ENCODE data around the gene SLC25A40. TPM values are rescaled to one million over a fixed set of nuclear protein-coding genes. Genes with fewer than 3 reads are reported as not detected.
"Not testable (repeated sequence)": the region's sequence is repeated elsewhere in the genome, so short reads cannot be mapped to it uniquely, and the experiment has no call there.

SLC25A40 gene
- total RNA-seq, 1 donor from 2014 or later: 25.6 TPM

DNA sequence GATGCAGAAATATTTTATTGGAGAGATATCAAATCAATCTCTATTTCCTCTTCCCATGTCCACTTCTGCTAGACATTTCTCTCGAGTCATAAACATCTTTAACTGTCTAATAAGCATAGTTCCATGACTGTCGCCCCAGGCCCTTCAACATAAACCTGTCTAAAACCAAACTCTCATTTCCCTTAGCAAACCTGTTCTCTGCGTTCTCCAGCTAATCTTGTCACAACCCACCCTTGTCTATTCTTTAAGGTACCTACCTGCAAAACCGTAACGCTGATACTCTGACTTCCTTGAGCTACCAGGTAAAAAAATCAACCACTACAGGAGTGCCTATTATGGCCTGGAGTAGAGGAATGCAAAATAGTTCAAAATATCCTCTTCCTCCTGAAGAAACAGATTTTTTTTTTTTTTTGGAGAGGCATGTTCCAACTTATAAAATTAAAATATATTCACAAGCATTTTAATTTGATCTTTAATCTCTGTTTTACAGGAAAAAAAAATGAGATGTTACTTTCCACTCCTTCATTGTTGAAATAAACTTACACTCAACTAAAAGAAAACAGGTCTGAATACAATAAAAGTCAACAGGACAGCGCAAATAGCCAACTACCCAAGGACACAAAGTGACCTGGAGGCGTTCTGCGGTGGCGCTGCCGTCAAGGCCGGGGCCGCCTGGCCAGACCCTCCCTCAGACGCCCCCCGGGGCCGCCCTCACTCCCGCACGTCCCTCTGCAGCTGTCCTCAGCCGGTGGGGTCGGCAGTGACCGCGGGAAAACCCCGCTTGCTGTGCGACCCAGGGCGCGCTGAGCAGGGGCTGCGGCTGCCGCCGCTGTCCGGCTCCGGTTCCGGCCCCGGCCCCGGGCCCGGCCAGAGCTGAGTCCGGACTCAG lies 765 bp downstream of the SLC25A40 start:
- peaks cover 26% of the 10 kb centered on the region for H3K9me3 Mint-ChIP-seq
- peaks cover 24% of the 10 kb centered on the region for H3K36me3 Mint-ChIP-seq
- H3K4me1 Mint-ChIP-seq: peaks cover 28% of the 10 kb centered on the region
- H3K27ac Mint-ChIP-seq: peak overlapping the region; percentile 99
- TF ChIP-seq, protein P1, sequence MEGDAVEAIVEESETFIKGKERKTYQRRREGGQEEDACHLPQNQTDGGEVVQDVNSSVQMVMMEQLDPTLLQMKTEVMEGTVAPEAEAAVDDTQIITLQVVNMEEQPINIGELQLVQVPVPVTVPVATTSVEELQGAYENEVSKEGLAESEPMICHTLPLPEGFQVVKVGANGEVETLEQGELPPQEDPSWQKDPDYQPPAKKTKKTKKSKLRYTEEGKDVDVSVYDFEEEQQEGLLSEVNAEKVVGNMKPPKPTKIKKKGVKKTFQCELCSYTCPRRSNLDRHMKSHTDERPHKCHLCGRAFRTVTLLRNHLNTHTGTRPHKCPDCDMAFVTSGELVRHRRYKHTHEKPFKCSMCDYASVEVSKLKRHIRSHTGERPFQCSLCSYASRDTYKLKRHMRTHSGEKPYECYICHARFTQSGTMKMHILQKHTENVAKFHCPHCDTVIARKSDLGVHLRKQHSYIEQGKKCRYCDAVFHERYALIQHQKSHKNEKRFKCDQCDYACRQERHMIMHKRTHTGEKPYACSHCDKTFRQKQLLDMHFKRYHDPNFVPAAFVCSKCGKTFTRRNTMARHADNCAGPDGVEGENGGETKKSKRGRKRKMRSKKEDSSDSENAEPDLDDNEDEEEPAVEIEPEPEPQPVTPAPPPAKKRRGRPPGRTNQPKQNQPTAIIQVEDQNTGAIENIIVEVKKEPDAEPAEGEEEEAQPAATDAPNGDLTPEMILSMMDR (IDR thresholded peaks at IDR 0.05; ENCODE audit: unreplicated experiment): no peak
- H3K27me3 Mint-ChIP-seq (ENCODE audit: low read depth): no peaks in the 10 kb centered on the region
- peak overlapping the region; percentile 96 for H3K4me3 Mint-ChIP-seq
- peak in 1 of 2 experiments; percentile 27 for DNase-seq (ENCODE audit: low spot score in 2 of 2, unreplicated experiment in 2 of 2)

DNA sequence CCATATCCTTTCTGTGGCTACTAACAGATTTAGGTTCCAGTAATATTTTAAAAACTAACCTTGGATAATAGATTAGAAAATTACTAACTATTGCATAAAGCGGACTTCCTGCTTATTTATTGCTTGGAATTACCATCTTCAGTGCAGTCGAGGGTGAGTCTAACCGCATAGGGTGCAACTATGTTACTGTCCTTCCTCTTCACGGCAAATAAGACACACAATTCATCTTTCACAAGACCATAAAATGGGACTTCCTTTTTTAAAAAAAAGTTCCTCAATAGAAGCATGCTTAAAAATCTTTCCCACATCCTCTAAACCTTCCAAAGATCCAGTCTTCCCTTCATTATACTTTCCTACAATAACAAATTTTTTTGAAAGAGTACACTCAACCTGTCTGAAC lies 2.1 kb downstream of the SLC25A40 start:
- H3K27me3 Mint-ChIP-seq (ENCODE audit: low read depth): no peaks in the 10 kb centered on the region
- peaks cover 28% of the 10 kb centered on the region for H3K36me3 Mint-ChIP-seq
- H3K27ac Mint-ChIP-seq: peak overlapping the region; percentile 77
- H3K4me3 Mint-ChIP-seq: peak overlapping the region; percentile 96
- DNase-seq (ENCODE audit: low spot score in 2 of 2, unreplicated experiment in 2 of 2): no peak
- H3K4me1 Mint-ChIP-seq: peaks cover 28% of the 10 kb centered on the region
- TF ChIP-seq, protein P1 (IDR thresholded peaks at IDR 0.05; ENCODE audit: unreplicated experiment): no peak
- peaks cover 32% of the 10 kb centered on the region for H3K9me3 Mint-ChIP-seq

DNA sequence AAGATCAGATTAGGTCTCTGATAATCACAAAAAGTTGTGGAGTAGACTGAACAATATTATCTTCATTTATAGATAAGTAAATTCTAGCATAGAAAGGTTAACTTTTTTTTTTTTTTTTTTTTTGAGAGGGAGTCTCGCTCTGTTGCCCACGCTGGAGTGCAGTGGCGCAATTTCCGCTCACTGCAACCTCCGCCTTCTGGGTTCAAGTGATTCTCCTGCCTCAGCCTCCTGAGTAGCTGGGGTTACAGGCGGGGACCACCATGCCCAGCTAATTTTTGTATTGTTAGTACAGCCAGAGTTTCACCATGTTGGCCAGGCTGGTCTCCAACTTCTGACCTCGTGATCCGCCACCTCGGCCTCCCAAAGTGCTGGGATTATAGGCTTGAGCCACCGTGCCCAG lies 2.8 kb downstream of the SLC25A40 start:
- H3K4me3 Mint-ChIP-seq; H3K27me3 Mint-ChIP-seq (ENCODE audit: low read depth); H3K27ac Mint-ChIP-seq; DNase-seq (ENCODE audit: low spot score in 2 of 2, unreplicated experiment in 2 of 2): not testable (repeated sequence)
- Mint-ChIP-seq H3K4me1 (peaks cover 25% of the 10 kb centered on the region), H3K9me3 (peaks cover 32% of the 10 kb centered on the region), H3K36me3 (peaks cover 34% of the 10 kb centered on the region)

DNA sequence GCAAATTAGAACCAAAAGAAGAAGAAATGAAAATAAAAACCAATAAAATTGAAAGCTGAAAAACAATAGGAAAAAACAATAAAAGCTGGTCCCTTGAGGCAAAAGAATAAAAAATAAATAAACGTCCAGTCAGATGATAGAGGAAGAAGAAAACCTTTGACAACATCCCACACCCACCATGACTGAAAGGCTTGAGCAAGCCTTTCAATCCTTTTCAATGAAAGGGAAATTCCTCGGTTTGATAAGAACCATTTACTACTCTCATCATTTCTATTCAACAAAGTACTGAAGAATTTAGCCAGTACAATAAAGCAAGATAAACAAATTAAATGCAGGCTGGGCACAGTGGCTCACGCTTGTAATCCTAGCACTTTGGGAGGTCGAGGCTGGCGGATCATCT lies 3.8 kb downstream of the SLC25A40 start:
- no peak for DNase-seq (ENCODE audit: low spot score in 2 of 2, unreplicated experiment in 2 of 2)
- H3K27ac Mint-ChIP-seq: no peak overlapping the region
- peaks cover 42% of the 10 kb centered on the region for H3K36me3 Mint-ChIP-seq

DNA sequence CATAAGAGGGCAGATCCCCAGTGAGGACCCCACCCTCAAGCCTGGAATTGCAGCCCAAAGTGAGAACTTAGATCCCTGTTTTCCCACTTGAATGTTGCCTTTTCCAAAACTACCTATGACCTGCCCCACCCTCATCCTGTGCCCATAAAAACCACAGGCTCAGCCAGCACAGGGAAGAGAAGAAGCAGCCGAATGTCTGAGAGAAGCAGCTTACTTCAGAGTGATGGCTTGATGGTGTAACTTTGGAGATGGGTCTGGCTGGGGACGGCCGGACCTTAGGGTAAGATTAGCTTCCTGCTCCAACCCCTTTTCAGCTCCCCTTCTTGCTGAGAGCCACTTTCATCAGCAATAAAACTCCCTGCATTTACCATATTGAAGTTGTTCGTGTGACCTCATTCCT lies 5.7 kb downstream of the SLC25A40 start:
- peaks cover 61% of the 10 kb centered on the region for H3K36me3 Mint-ChIP-seq
- no peak for DNase-seq (ENCODE audit: low spot score in 2 of 2, unreplicated experiment in 2 of 2)
- peaks cover 17% of the 10 kb centered on the region for H3K4me1 Mint-ChIP-seq
- H3K4me3 Mint-ChIP-seq: no peak overlapping the region
- H3K9me3 Mint-ChIP-seq: peaks cover 50% of the 10 kb centered on the region
- no peak overlapping the region for H3K27ac Mint-ChIP-seq
- no peaks in the 10 kb centered on the region for H3K27me3 Mint-ChIP-seq (ENCODE audit: low read depth)
- TF ChIP-seq, protein P1 (IDR thresholded peaks at IDR 0.05; ENCODE audit: unreplicated experiment): no peak

More for the DNA sequence above, 3.8 kb downstream of the SLC25A40 start:
- H3K9me3 Mint-ChIP-seq: peaks cover 35% of the 10 kb centered on the region
- TF ChIP-seq, protein P1 (IDR thresholded peaks at IDR 0.05; ENCODE audit: unreplicated experiment): no peak
- no peak overlapping the region for H3K4me3 Mint-ChIP-seq
- H3K27me3 Mint-ChIP-seq (ENCODE audit: low read depth): no peaks in the 10 kb centered on the region
- H3K4me1 Mint-ChIP-seq: peaks cover 17% of the 10 kb centered on the region

DNA sequence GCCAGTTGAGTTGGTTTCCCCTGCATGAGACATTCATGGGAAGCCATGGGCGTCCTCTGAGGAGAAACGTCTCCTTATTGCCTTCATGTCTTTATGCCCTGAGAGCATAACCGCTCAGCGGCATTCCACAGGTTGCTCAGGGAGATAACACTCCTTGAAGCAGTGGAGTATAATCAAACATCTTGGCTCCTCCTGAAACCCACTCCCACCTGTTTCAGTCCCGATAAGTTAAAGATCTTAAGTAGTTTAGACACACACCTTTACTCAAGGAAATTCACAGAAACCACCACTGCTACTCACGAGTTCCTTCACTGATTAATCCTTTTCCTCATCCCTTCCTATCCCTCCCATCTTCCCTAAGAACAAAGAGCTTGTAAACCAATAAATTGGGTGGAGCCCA lies 9.6 kb downstream of the SLC25A40 start:
- not testable (repeated sequence) for DNase-seq (ENCODE audit: low spot score in 2 of 2, unreplicated experiment in 2 of 2); H3K4me3 Mint-ChIP-seq; H3K27ac Mint-ChIP-seq; H3K4me1 Mint-ChIP-seq; H3K27me3 Mint-ChIP-seq (ENCODE audit: low read depth)
- H3K9me3 Mint-ChIP-seq: peaks cover 59% of the 10 kb centered on the region
- peaks cover 69% of the 10 kb centered on the region for H3K36me3 Mint-ChIP-seq
